ENCODE measurements around the gene BABAM2. TPM values are rescaled to one million over a fixed set of nuclear protein-coding genes. Genes with fewer than 3 reads are reported as not detected.

Gene BABAM2
- polyA plus RNA-seq, 1 experiment, result 32.6 TPM

- ChIA-PET CTCF (no interaction called here), POLR2A (no interaction called here)
- no peak overlapping the region for H3K4me3 ChIP-seq (ENCODE audit: low read depth, low read length)
- TF ChIP-seq, protein P1, sequence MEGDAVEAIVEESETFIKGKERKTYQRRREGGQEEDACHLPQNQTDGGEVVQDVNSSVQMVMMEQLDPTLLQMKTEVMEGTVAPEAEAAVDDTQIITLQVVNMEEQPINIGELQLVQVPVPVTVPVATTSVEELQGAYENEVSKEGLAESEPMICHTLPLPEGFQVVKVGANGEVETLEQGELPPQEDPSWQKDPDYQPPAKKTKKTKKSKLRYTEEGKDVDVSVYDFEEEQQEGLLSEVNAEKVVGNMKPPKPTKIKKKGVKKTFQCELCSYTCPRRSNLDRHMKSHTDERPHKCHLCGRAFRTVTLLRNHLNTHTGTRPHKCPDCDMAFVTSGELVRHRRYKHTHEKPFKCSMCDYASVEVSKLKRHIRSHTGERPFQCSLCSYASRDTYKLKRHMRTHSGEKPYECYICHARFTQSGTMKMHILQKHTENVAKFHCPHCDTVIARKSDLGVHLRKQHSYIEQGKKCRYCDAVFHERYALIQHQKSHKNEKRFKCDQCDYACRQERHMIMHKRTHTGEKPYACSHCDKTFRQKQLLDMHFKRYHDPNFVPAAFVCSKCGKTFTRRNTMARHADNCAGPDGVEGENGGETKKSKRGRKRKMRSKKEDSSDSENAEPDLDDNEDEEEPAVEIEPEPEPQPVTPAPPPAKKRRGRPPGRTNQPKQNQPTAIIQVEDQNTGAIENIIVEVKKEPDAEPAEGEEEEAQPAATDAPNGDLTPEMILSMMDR (IDR thresholded peaks at IDR 0.05; ENCODE audit: insufficient read depth, low read depth, low read length), result no peak
- DNase-seq (ENCODE audit: low read depth), result no peak
- H3K27me3 ChIP-seq (ENCODE audit: control insufficient read depth, insufficient read depth, low read length), result no peaks in the 10 kb centered on the region
- H3K36me3 ChIP-seq (ENCODE audit: control insufficient read depth, insufficient read depth, low read length), result no peaks in the 10 kb centered on the region
Measured at GRCh38 chr2:28035163-28035690, 144.7 kb downstream of the BABAM2 start.

GRCh38 chr2:28035816-28036215 lies 145.3 kb downstream of the BABAM2 start:
- H3K36me3 ChIP-seq (ENCODE audit: control insufficient read depth, insufficient read depth, low read length), result no peaks in the 10 kb centered on the region
- no peak for DNase-seq (ENCODE audit: low read depth)
- no peak overlapping the region for H3K4me3 ChIP-seq (ENCODE audit: low read depth, low read length)
- ChIA-PET CTCF (no interaction called here), POLR2A (no interaction called here)
- no peaks in the 10 kb centered on the region for H3K27me3 ChIP-seq (ENCODE audit: control insufficient read depth, insufficient read depth, low read length)
- TF ChIP-seq, protein P1 (IDR thresholded peaks at IDR 0.05; ENCODE audit: insufficient read depth, low read depth, low read length), result no peak

DNA sequence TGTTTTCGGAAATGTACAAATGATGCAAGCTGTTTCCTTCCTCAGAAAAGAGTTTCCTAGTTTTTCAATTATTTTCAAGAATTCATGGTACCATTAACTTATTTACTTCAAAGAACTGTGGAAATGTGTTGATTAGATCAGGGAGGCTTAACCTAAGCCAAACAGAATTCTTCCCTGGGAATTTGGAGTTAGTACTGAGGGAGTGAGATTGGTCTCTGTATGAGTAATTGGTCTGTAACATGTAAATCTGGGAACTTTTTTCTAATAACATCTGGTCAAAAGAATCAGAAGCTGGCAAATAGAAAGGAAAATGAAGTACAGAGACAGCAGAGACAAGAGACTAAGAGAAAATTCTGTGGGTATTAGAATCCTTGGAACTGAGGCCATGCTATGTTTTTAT lies 145.8 kb downstream of the BABAM2 start:
- ChIA-PET CTCF (no interaction called here), POLR2A (no interaction called here)
- Histone ChIP-seq H3K4me3 (ENCODE audit: low read depth, low read length) (no peak overlapping the region), H3K27me3 (ENCODE audit: control insufficient read depth, insufficient read depth, low read length) (no peaks in the 10 kb centered on the region), H3K36me3 (ENCODE audit: control insufficient read depth, insufficient read depth, low read length) (no peaks in the 10 kb centered on the region)
- TF ChIP-seq, protein P1 (IDR thresholded peaks at IDR 0.05; ENCODE audit: insufficient read depth, low read depth, low read length), result no peak
- DNase-seq (ENCODE audit: low read depth), result no peak

DNA sequence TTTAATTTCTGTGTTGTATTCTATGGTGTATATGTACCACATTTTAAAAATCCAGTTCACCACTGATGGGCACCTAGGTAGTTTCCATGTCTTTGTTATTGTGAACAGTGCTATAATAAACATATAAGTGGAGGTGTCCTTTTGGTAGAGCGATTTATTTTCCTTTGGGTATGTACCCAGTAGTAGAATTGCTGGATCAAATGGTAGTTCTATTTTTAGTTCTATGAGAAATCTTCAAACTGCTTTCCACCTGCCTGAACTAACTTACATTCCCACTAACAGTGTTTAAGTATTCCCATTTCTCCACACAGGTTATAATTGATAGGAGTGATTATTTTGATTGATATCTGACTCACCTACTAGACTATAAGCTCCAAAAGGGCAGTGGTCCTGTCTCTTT lies 148.2 kb downstream of the BABAM2 start:
- Histone ChIP-seq H3K36me3 (ENCODE audit: control insufficient read depth, insufficient read depth, low read length) (no peaks in the 10 kb centered on the region), H3K27me3 (ENCODE audit: control insufficient read depth, insufficient read depth, low read length) (no peaks in the 10 kb centered on the region), H3K4me3 (ENCODE audit: low read depth, low read length) (no peak overlapping the region)
- ChIA-PET POLR2A (no interaction called here), CTCF (no interaction called here)
- DNase-seq (ENCODE audit: low read depth), result no peak
- TF ChIP-seq, protein P1 (IDR thresholded peaks at IDR 0.05; ENCODE audit: insufficient read depth, low read depth, low read length), result no peak

DNA sequence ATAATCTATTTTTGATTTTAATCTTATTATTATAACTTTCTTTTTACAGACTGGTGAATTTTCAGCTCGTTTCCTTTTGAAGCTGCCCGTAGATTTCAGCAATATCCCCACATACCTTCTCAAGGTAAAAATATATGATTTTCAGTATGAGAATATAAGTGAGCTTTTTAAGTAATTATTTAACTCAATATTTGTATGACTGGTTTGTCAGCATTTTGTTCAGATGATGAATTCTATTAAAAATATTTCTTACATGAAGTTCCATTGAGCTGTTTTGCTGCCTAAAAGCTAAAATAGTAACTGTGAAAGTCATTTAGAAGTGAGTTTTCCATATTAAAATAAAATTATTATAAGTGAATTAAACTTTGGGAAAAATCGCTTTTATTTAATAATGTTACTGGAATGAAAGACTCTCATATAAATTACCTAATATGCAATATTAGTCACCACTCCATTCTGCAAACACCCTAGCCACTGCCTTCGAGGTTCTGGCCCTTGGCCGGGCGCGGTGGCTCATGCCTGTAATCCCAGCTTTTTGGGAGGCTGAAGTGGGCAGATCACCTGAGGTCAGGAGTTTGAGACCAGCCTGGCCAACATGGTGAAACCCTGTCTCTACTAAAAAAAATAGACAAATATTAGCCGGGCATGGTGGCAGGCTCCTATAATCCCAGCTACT lies 155.3 kb downstream of the BABAM2 start:
- TF ChIP-seq, protein P1 (IDR thresholded peaks at IDR 0.05; ENCODE audit: insufficient read depth, low read depth, low read length), result no peak
- ChIA-PET CTCF (no interaction called here), POLR2A (no interaction called here)
- H3K27me3 ChIP-seq (ENCODE audit: control insufficient read depth, insufficient read depth, low read length), result no peaks in the 10 kb centered on the region
- no peak for DNase-seq (ENCODE audit: low read depth)
- no peaks in the 10 kb centered on the region for H3K36me3 ChIP-seq (ENCODE audit: control insufficient read depth, insufficient read depth, low read length)
- H3K4me3 ChIP-seq (ENCODE audit: low read depth, low read length), result no peak overlapping the region

Data from BJ (cell line).